ENCODE measurements around the gene IGF2R. TPM values are rescaled to one million over a fixed set of nuclear protein-coding genes. Genes with fewer than 3 reads are reported as not detected.

IGF2R gene
- total and polyA plus RNA-seq, 2 of the 13 experiments (the other 11 are each of a cell fraction or from before 2014, with no cell fraction given): 38.3 to 70.0 TPM

GRCh38 chr6:160124605-160125004, 155.7 kb downstream of the IGF2R start:
- Histone ChIP-seq H3K9ac (ENCODE audit: insufficient read depth, low read depth, low read length) (no peak overlapping the region; the same call in 1 of the 2 replicates), H3K4me3 (replicated peaks in 1 of 3; ENCODE audit: insufficient read depth in 1 of 3, low read depth in 2 of 3, low read length in 3 of 3) (no peak overlapping the region), H4K20me1 (ENCODE audit: insufficient read depth, low read length) (no peaks in the 10 kb centered on the region), H3K4me2 (ENCODE audit: low read depth, low read length) (peak overlapping the region; percentile 20), H3K79me2 (ENCODE audit: insufficient read depth, low read length) (no peaks in the 10 kb centered on the region), H3K27me3 (ENCODE audit: control insufficient read depth in 1 of 2, insufficient read depth in 2 of 2, low read length in 2 of 2) (no peaks in the 10 kb centered on the region), H3K36me3 (replicated peaks in 1 of 2; ENCODE audit: control insufficient read depth in 1 of 2, insufficient read depth in 2 of 2, low read length in 2 of 2) (no peaks in the 10 kb centered on the region), H3K27ac (ENCODE audit: extremely low read length, insufficient read depth, low read length) (peak overlapping the region; percentile 68), H2AFZ (ENCODE audit: low read length) (no peak overlapping the region), H3K9me3 (ENCODE audit: low read length) (no peaks in the 10 kb centered on the region), H3K4me1 (ENCODE audit: insufficient read depth, low read length) (peaks cover 76% of the 10 kb centered on the region)
- POLR2A ChIA-PET: interaction anchor here (0.6 to 0.8 kb wide), 3 partner anchors 10 to 270 kb away, joined by 3 to 4 read pairs (median 4); no protein-coding TSS in a partner anchor
- no peak for DNase-seq (ENCODE audit: low spot score)
- CTCF ChIA-PET (ENCODE audit: low intra/inter-chr PET ratio, low total read pairs): no interaction called here
- 94% methylated on average over 5 of the region's 5 CpGs for WGBS (ENCODE audit: low lambda C conversion rate)
- intact Hi-C loops (cut with micrococcal nuclease; ENCODE audit: unreplicated experiment) (no loop called here), in situ Hi-C loops (cut with HindIII; ENCODE audit: extremely low pct_ligation_motif_present, low pct_unique_long_range_greater_than_20kb) (no loop called here)
- BruUV-seq (replicated peaks): no TSS peak
- FAIRE-seq: no peak
- ATAC-seq: no peak; the same call in 2 of the 3 replicates
- TF ChIP-seq ZNF414 (CRISPR knock-in tag; IDR thresholded peaks at IDR 0.05) (peak; percentile 16; the same call in 1 of the 2 replicates), HDAC2 (CRISPR knock-in tag; IDR thresholded peaks at IDR 0.05) (no peak), HDAC1 (CRISPR knock-in tag; IDR thresholded peaks at IDR 0.05) (no peak), MIER2 (CRISPR knock-in tag; IDR thresholded peaks at IDR 0.05) (no peak), KLF13 (CRISPR knock-in tag; IDR thresholded peaks at IDR 0.05) (0 out of 2 replicates have a peak, but pooled peaks have one; percentile 36), ZBTB25 (CRISPR knock-in tag; IDR thresholded peaks at IDR 0.05) (no peak), RAD21 (CRISPR knock-in tag; IDR thresholded peaks at IDR 0.05) (no peak), ZNF350 (CRISPR knock-in tag; IDR thresholded peaks at IDR 0.05; ENCODE audit: borderline replicate concordance, low read depth) (no peak), ZNF878 (CRISPR knock-in tag; IDR thresholded peaks at IDR 0.05) (no peak), PLSCR1 (CRISPR knock-in tag; IDR thresholded peaks at IDR 0.05; ENCODE audit: borderline replicate concordance) (no peak), ZNF687 (CRISPR knock-in tag; IDR thresholded peaks at IDR 0.05) (peak; percentile 57; the same call in 1 of the 2 replicates), ZNF598 (CRISPR knock-in tag; IDR thresholded peaks at IDR 0.05; ENCODE audit: borderline replicate concordance) (peak; percentile 62; the same call in 1 of the 2 replicates), PAX8 (CRISPR knock-in tag; IDR thresholded peaks at IDR 0.05; ENCODE audit: borderline replicate concordance) (no peak), KLF9 (CRISPR knock-in tag; IDR thresholded peaks at IDR 0.05; ENCODE audit: low read depth) (no peak), ZBTB7B (CRISPR knock-in tag; IDR thresholded peaks at IDR 0.05) (0 out of 2 replicates have a peak, but pooled peaks have one; percentile 16), ZNF260 (CRISPR knock-in tag; IDR thresholded peaks at IDR 0.05; ENCODE audit: borderline replicate concordance, low read depth) (peak; percentile 41; the same call in 1 of the 2 replicates), SRSF4 (IDR thresholded peaks at IDR 0.05; ENCODE audit: low read depth, low read length, poor library complexity, severe bottlenecking) (no peak), DNMT3B (CRISPR knock-in tag; conservative IDR thresholded peaks at IDR 0.05) (no peak), TRIM24 (CRISPR knock-in tag; IDR thresholded peaks at IDR 0.05) (no peak), ZNF773 (CRISPR knock-in tag; IDR thresholded peaks at IDR 0.05; ENCODE audit: borderline replicate concordance) (no peak)

All from HepG2 (cell line).